Aorta (tissue), 5 donors: ENCODE data around the gene MICALL1. TPM values are rescaled to one million over a fixed set of nuclear protein-coding genes. Genes with fewer than 3 reads are reported as not detected.

Experiments used
- ATAC-seq: fragments of 200-7000 bp; cut with Tn5 transposase; one replicate; pipeline ENCODE4 v1.9.1; 2022; ENCODE audit warnings: moderate library complexity; ENCODE audit not compliant: low FRiP score
- DNase-seq, 2 donors: peaks; one replicate each; pipeline ENCODE4 v3.0.0-alpha.2; 2020
- H3K27ac ChIP-seq, 2 donors: one replicate each; pipeline ENCODE4 v1.5.1; 2013; ENCODE audit warnings: low read length in 2 of 2, mild to moderate bottlenecking in 2 of 2, moderate library complexity in 2 of 2, control low read depth in 1 of 2, inconsistent platforms in 1 of 2, low read depth in 1 of 2
- H3K27me3 ChIP-seq, 2 donors: one replicate each; pipeline ENCODE4 v1.6.1; 2013; ENCODE audit warnings: control low read depth in 1 of 2, low read length in 1 of 2, mild to moderate bottlenecking in 1 of 2, moderate library complexity in 1 of 2; ENCODE audit not compliant: insufficient read depth in 2 of 2, control insufficient read depth in 1 of 2
- H3K36me3 ChIP-seq, 2 donors: one replicate each; pipeline ENCODE4 v1.6.1; 2013; ENCODE audit warnings: control low read depth in 1 of 2, low read length in 1 of 2, mild to moderate bottlenecking in 1 of 2; ENCODE audit not compliant: insufficient read depth in 2 of 2, control insufficient read depth in 1 of 2
- H3K4me1 ChIP-seq, 2 donors: one replicate each; pipeline ENCODE4 v1.6.1; 2013; ENCODE audit warnings: low read length in 2 of 2, control low read depth in 1 of 2, mild to moderate bottlenecking in 1 of 2, moderate library complexity in 1 of 2; ENCODE audit not compliant: insufficient read depth in 2 of 2, control insufficient read depth in 1 of 2
- H3K4me3 ChIP-seq, 2 donors: one replicate each; pipeline ENCODE4 v1.5.1; 2013; ENCODE audit warnings: low read length in 2 of 2, control low read depth in 1 of 2, mild to moderate bottlenecking in 1 of 2
- H3K9me3 ChIP-seq: one replicate; pipeline ENCODE4 v1.6.1; 2013; ENCODE audit warnings: mild to moderate bottlenecking, low read length; ENCODE audit not compliant: control insufficient read depth
- WGBS, 2 donors: extraction: QIAGEN DNeasy Blood & Tissue Kit; methylation state at CpG; one replicate each; pipeline ENCODE4 v1.1.7; 2013; 5-methylcytosine and 5-hydroxymethylcytosine counted together
- intact Hi-C, 2 donors: fragments of 100-400 bp; cut with DNase I; formaldehyde crosslinking; loops; one replicate each; pipeline versions ENCODE4 v1.14.2 to v1.15.0; 2022
- polyA plus RNA-seq, 2 donors: library from polyadenylated mRNA; stranded (reverse); fragments of 200-250 nt; gene quantifications; one replicate each; pipeline ENCODE4 v1.2.3, GENCODE V29; 2013
- total RNA-seq, 2 donors: library from RNA; stranded (reverse); fragmentation: NEBNext Ultra II Directional; extraction: Animal tissue kit (Norgen Biotek cat#: 25700); gene quantifications; one replicate each; pipeline ENCODE4 v1.2.1, GENCODE V29; 2021
- donor health status: healthy with polysubstance abuse.
- donor health status: Bipolar disorder and iron deficiency.
- donor health status: DM: no; HTN: no; CAD: no.
- donor health status: DM: no; HTN: no; CAD: no.
- donor health status: DM: yes; HTN: yes; CAD: no.

Gene MICALL1
- total and polyA plus RNA-seq, 4 donors = 7.0 to 39.3 (median 18.5) TPM

DNA sequence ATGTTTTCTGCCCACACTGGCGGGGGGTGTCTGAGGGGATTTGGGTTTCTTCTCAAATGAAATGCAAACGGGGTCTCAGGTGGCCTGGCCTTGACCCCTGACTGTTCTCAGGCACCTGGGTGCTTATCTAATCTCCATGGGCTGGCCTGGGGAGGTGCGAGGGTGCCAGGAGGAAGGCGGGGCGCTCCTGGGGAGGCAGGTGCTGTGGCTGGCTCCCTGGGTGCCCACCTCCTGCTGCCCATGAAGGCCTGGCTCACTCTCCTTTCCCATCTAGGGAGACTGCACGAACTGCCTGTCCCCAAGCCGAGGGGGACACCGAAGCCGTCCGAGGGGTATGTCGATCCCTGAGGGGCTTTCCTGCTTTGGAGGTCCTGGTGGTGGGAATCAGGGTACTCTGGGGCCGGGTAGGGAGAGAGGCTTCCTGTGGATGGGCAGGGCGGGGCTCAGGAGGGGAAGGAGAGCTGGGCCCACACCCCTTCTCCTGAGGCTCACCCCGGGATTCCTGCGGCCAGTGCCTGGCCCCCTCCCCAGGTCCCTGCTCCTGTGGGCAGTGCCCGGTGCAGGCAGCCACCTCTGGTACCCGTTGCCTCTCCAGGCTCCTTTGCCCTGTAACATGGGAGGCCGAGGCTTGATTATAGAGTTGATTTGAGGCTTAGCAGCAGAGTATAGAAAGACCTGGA, 18.4 kb downstream of the MICALL1 start:
- intact Hi-C loops = no loop called here
- H3K27ac ChIP-seq = no peak overlapping the region
- no peak overlapping the region for H3K4me3 ChIP-seq
- no peak for DNase-seq
- no peaks in the 10 kb centered on the region for H3K9me3 ChIP-seq
- no peaks in the 10 kb centered on the region for H3K4me1 ChIP-seq
- ATAC-seq = no peak
- 90 to 92% methylated on average over 18 of the region's 18 CpGs for WGBS, 2 donors
- no peaks in the 10 kb centered on the region for H3K27me3 ChIP-seq
- H3K36me3 ChIP-seq = peaks cover 0 to 12% of the 10 kb centered on the region in 2 donors

DNA sequence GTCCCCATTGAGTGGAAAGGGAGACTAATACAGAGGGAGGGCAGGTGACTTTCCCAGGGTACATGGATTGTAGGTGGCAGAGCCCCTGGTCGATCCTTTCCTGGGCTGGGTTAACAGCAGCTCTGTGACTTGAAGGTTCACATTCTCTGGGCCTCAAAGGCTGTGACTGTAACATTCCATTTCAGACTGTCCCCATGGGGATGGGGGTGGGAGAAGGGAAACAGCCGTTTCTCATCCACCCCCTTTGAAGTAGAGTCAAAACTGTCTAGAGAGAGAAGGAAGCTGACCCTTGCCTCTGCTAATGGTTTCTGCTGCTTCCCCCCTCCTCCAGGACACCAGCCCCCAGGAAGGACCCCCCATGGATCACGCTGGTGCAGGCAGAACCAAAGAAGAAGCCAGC, 19.2 kb downstream of the MICALL1 start:
- ATAC-seq = no peak
- no peak overlapping the region for H3K4me3 ChIP-seq
- H3K27ac ChIP-seq = no peak overlapping the region
- WGBS, 2 donors = 43 to 62% methylated on average over 3 of the region's 3 CpGs
- no peaks in the 10 kb centered on the region for H3K27me3 ChIP-seq
- H3K36me3 ChIP-seq = peaks cover 0 to 12% of the 10 kb centered on the region in 2 donors
- H3K4me1 ChIP-seq = no peaks in the 10 kb centered on the region
- intact Hi-C loops = no loop called here
- no peaks in the 10 kb centered on the region for H3K9me3 ChIP-seq
- DNase-seq = no peak

DNA sequence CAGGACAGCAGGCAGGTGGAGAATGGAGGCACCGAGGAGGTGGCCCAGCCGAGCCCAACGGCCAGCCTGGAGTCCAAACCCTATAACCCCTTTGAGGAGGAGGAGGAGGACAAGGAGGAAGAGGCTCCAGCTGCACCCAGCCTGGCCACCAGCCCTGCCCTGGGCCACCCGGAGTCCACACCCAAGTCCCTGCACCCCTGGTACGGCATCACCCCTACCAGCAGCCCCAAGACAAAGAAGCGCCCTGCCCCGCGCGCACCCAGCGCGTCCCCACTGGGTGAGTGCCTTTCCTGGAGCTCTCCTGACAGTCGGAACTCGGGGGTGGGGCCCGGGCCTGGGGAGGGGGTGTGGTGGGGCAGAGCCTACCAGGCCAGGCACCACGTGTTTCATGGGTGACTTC, 19.7 kb downstream of the MICALL1 start:
- no peaks in the 10 kb centered on the region for H3K9me3 ChIP-seq
- H3K4me3 ChIP-seq = no peak overlapping the region
- DNase-seq (no peak), ATAC-seq (peak; percentile 8)
- intact Hi-C loops = no loop called here
- no peak overlapping the region for H3K27ac ChIP-seq
- H3K36me3 ChIP-seq = peaks cover 0 to 12% of the 10 kb centered on the region in 2 donors
- H3K4me1 ChIP-seq = no peaks in the 10 kb centered on the region
- H3K27me3 ChIP-seq = no peaks in the 10 kb centered on the region
- WGBS, 2 donors = 86 to 93% methylated on average over 15 of the region's 15 CpGs

GRCh38 chr22:37926358-37926757, 20.3 kb downstream of the MICALL1 start:
- H3K27ac ChIP-seq = no peak overlapping the region
- WGBS, 2 donors = 91 to 94% methylated on average over 7 of the region's 7 CpGs
- no peak overlapping the region for H3K4me3 ChIP-seq
- H3K27me3 ChIP-seq = no peaks in the 10 kb centered on the region
- intact Hi-C loops = no loop called here
- ATAC-seq (no peak), DNase-seq (no peak)
- no peaks in the 10 kb centered on the region for H3K4me1 ChIP-seq
- H3K36me3 ChIP-seq = peaks cover 0 to 12% of the 10 kb centered on the region in 2 donors
- H3K9me3 ChIP-seq = no peaks in the 10 kb centered on the region

- no peaks in the 10 kb centered on the region for H3K27me3 ChIP-seq
- H3K4me3 ChIP-seq = no peak overlapping the region
- intact Hi-C loops = no loop called here
- no peak overlapping the region for H3K27ac ChIP-seq
- 91 to 94% methylated on average over 32 of the region's 32 CpGs for whole genome bisulfite sequencing, 2 donors
- no peaks in the 10 kb centered on the region for H3K9me3 ChIP-seq
- DNase-seq (no peak), ATAC-seq (no peak)
- peaks cover 0 to 8% of the 10 kb centered on the region in 2 donors for H3K36me3 ChIP-seq
- no peaks in the 10 kb centered on the region for H3K4me1 ChIP-seq
Observed at GRCh38 chr22:37926771-37927636, 20.9 kb downstream of the MICALL1 start.

- peaks cover 0 to 8% of the 10 kb centered on the region in 2 donors for H3K36me3 ChIP-seq
- no peaks in the 10 kb centered on the region for H3K27me3 ChIP-seq
- intact Hi-C loops = no loop called here
- H3K27ac ChIP-seq = no peak overlapping the region
- H3K9me3 ChIP-seq = no peaks in the 10 kb centered on the region
- ATAC-seq = no peak
- no peak for DNase-seq
- H3K4me1 ChIP-seq = no peaks in the 10 kb centered on the region
- H3K4me3 ChIP-seq = no peak overlapping the region
- WGBS, 2 donors = 92 to 96% methylated on average over 5 of the region's 5 CpGs
Observed at GRCh38 chr22:37927637-37927936, 21.5 kb downstream of the MICALL1 start.

GRCh38 chr22:37929390-37929789, 23.3 kb downstream of the MICALL1 start:
- Histone ChIP-seq H3K27ac (no peak overlapping the region), H3K4me3 (no peak overlapping the region), H3K36me3 (peaks cover 0 to 8% of the 10 kb centered on the region in 2 donors), H3K9me3 (no peaks in the 10 kb centered on the region), H3K27me3 (no peaks in the 10 kb centered on the region), H3K4me1 (no peaks in the 10 kb centered on the region)
- DNase-seq (no peak), ATAC-seq (no peak)
- WGBS, 2 donors = 93 to 96% methylated on average over 5 of the region's 5 CpGs
- intact Hi-C loops = no loop called here

- DNase-seq (no peak), ATAC-seq (no peak)
- Histone ChIP-seq H3K27ac (no peak overlapping the region), H3K9me3 (no peaks in the 10 kb centered on the region), H3K4me1 (no peaks in the 10 kb centered on the region), H3K4me3 (no peak overlapping the region), H3K36me3 (peaks cover 0 to 5% of the 10 kb centered on the region in 2 donors), H3K27me3 (no peaks in the 10 kb centered on the region)
- intact Hi-C loops = loop anchor here (5.0 to 10.0 kb wide), 4 partner anchors 38 to 116 kb away; partner anchors contain the start of gene GALR3 (in 1 of the 2)
- WGBS, 2 donors = 61 to 74% methylated on average over 11 of the region's 11 CpGs
Observed at GRCh38 chr22:37930270-37930951, 24.3 kb downstream of the MICALL1 start.
